ENCODE results near the gene SSTR3.

SSTR3 gene

GRCh38 chr22:37194750-37195149 lies 17.5 kb downstream of the SSTR3 start:
- DNase-seq (ENCODE audit: extremely low read depth, low read depth), result no peak
- TF ChIP-seq CTCF (IDR thresholded peaks at IDR 0.05; ENCODE audit: low read depth, low read length), result no peak

- TF ChIP-seq CTCF (IDR thresholded peaks at IDR 0.05; ENCODE audit: low read depth, low read length), result no peak
- DNase-seq (ENCODE audit: extremely low read depth, low read depth), result no peak
Measured at GRCh38 chr22:37193629-37194191, 18.6 kb downstream of the SSTR3 start.

- TF ChIP-seq CTCF (IDR thresholded peaks at IDR 0.05; ENCODE audit: low read depth, low read length), result no peak
- no peak for DNase-seq (ENCODE audit: extremely low read depth, low read depth)
Measured at GRCh38 chr22:37192741-37193140, 19.5 kb downstream of the SSTR3 start.

- TF ChIP-seq CTCF (IDR thresholded peaks at IDR 0.05; ENCODE audit: low read depth, low read length), result no peak
- DNase-seq (ENCODE audit: extremely low read depth, low read depth), result no peak
Measured at GRCh38 chr22:37192204-37192603, 20.1 kb downstream of the SSTR3 start.

- no peak for TF ChIP-seq CTCF (IDR thresholded peaks at IDR 0.05; ENCODE audit: low read depth, low read length)
- DNase-seq (ENCODE audit: extremely low read depth, low read depth), result no peak
Measured at GRCh38 chr22:37190262-37190780, 22.0 kb downstream of the SSTR3 start.

GRCh38 chr22:37188901-37189466 lies 23.3 kb downstream of the SSTR3 start:
- TF ChIP-seq CTCF (IDR thresholded peaks at IDR 0.05; ENCODE audit: low read depth, low read length), result no peak
- no peak for DNase-seq (ENCODE audit: extremely low read depth, low read depth)

- DNase-seq (ENCODE audit: extremely low read depth, low read depth), result no peak
- TF ChIP-seq CTCF (IDR thresholded peaks at IDR 0.05; ENCODE audit: low read depth, low read length), result no peak
Measured at GRCh38 chr22:37187891-37188761, 24.2 kb downstream of the SSTR3 start, which contains the start of gene C1QTNF6. C1QTNF6 (minus strand) TSS chr22:37188247; CDS start chr22:37188213, 34 bp downstream.
